ENCODE data around the gene PPP3R1. TPM values are rescaled to one million over a fixed set of nuclear protein-coding genes. Genes with fewer than 3 reads are reported as not detected.

PPP3R1 gene
- total and polyA plus RNA-seq, 2 donors from 2014 or later, result 18.3 to 50.8 TPM

GRCh38 chr2:68214381-68214780 is 38.0 kb downstream of the PPP3R1 start:
- DNase-seq, result no peak
- Histone ChIP-seq H3K4me1 (ENCODE audit: control insufficient read depth in 2 of 3, insufficient read depth in 2 of 3, low read depth in 1 of 3, low read length in 3 of 3) (peaks cover 0 to 2% (median 0%) of the 10 kb centered on the region in 3 donors), H3K4me3 (ENCODE audit: low read length in 3 of 3) (no peak overlapping the region), H3K9me3 (ENCODE audit: control insufficient read depth in 2 of 3, insufficient read depth in 1 of 3, low read length in 3 of 3) (no peaks in the 10 kb centered on the region), H3K27ac (ENCODE audit: low read depth in 2 of 2, low read length in 2 of 2) (no peak overlapping the region), H3K27me3 (ENCODE audit: control insufficient read depth, insufficient read depth, low read length) (no peaks in the 10 kb centered on the region), H3K9ac (ENCODE audit: low read length in 3 of 3) (no peak overlapping the region), H3K36me3 (ENCODE audit: control insufficient read depth in 2 of 3, insufficient read depth in 3 of 3, low read length in 3 of 3) (no peaks in the 10 kb centered on the region)
- TF ChIP-seq, protein P1, sequence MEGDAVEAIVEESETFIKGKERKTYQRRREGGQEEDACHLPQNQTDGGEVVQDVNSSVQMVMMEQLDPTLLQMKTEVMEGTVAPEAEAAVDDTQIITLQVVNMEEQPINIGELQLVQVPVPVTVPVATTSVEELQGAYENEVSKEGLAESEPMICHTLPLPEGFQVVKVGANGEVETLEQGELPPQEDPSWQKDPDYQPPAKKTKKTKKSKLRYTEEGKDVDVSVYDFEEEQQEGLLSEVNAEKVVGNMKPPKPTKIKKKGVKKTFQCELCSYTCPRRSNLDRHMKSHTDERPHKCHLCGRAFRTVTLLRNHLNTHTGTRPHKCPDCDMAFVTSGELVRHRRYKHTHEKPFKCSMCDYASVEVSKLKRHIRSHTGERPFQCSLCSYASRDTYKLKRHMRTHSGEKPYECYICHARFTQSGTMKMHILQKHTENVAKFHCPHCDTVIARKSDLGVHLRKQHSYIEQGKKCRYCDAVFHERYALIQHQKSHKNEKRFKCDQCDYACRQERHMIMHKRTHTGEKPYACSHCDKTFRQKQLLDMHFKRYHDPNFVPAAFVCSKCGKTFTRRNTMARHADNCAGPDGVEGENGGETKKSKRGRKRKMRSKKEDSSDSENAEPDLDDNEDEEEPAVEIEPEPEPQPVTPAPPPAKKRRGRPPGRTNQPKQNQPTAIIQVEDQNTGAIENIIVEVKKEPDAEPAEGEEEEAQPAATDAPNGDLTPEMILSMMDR (IDR thresholded peaks at IDR 0.05; ENCODE audit: borderline replicate concordance, extremely low read depth, insufficient read depth), result no peak
- intact Hi-C loops (cut with DNase I), result no loop called here
- no peak for FAIRE-seq

GRCh38 chr2:68206793-68207192 is 45.5 kb downstream of the PPP3R1 start:
- no peak overlapping the region for H3K9ac ChIP-seq (ENCODE audit: low read length in 3 of 3)
- H3K27ac ChIP-seq (ENCODE audit: low read depth in 2 of 2, low read length in 2 of 2), result no peak overlapping the region
- no peaks in the 10 kb centered on the region for H3K36me3 ChIP-seq (ENCODE audit: control insufficient read depth in 2 of 3, insufficient read depth in 3 of 3, low read length in 3 of 3)
- no peak for FAIRE-seq
- H3K27me3 ChIP-seq (ENCODE audit: control insufficient read depth, insufficient read depth, low read length), result no peaks in the 10 kb centered on the region
- H3K4me3 ChIP-seq (ENCODE audit: low read length in 3 of 3), result no peak overlapping the region
- DNase-seq, result no peak
- intact Hi-C loops (cut with DNase I), result no loop called here
- H3K9me3 ChIP-seq (ENCODE audit: control insufficient read depth in 2 of 3, insufficient read depth in 1 of 3, low read length in 3 of 3), result no peaks in the 10 kb centered on the region
- TF ChIP-seq, protein P1 (IDR thresholded peaks at IDR 0.05; ENCODE audit: borderline replicate concordance, extremely low read depth, insufficient read depth), result no peak
- H3K4me1 ChIP-seq (ENCODE audit: control insufficient read depth in 2 of 3, insufficient read depth in 2 of 3, low read depth in 1 of 3, low read length in 3 of 3), result peaks cover 0 to 3% (median 2%) of the 10 kb centered on the region in 3 donors

- H3K27ac ChIP-seq (ENCODE audit: low read depth in 2 of 2, low read length in 2 of 2), result no peak overlapping the region
- H3K9me3 ChIP-seq (ENCODE audit: control insufficient read depth in 2 of 3, insufficient read depth in 1 of 3, low read length in 3 of 3), result no peaks in the 10 kb centered on the region
- H3K4me3 ChIP-seq (ENCODE audit: low read length in 3 of 3), result no peak overlapping the region
- TF ChIP-seq, protein P1 (IDR thresholded peaks at IDR 0.05; ENCODE audit: borderline replicate concordance, extremely low read depth, insufficient read depth), result no peak
- H3K36me3 ChIP-seq (ENCODE audit: control insufficient read depth in 2 of 3, insufficient read depth in 3 of 3, low read length in 3 of 3), result no peaks in the 10 kb centered on the region
- intact Hi-C loops (cut with DNase I), result no loop called here
- DNase-seq, result no peak
- no peak overlapping the region for H3K9ac ChIP-seq (ENCODE audit: low read length in 3 of 3)
- FAIRE-seq, result no peak
- peaks cover 0 to 3% (median 2%) of the 10 kb centered on the region in 3 donors for H3K4me1 ChIP-seq (ENCODE audit: control insufficient read depth in 2 of 3, insufficient read depth in 2 of 3, low read depth in 1 of 3, low read length in 3 of 3)
- no peaks in the 10 kb centered on the region for H3K27me3 ChIP-seq (ENCODE audit: control insufficient read depth, insufficient read depth, low read length)
Observed at GRCh38 chr2:68203587-68203986, 48.7 kb downstream of the PPP3R1 start.

- H3K27me3 ChIP-seq (ENCODE audit: control insufficient read depth, insufficient read depth, low read length), result no peaks in the 10 kb centered on the region
- intact Hi-C loops (cut with DNase I), result no loop called here
Observed at GRCh38 chr2:68200157-68200787, 52.1 kb downstream of the PPP3R1 start.

More at GRCh38 chr2:68200157-68200787, 52.1 kb downstream of the PPP3R1 start:
- H3K4me1 ChIP-seq (ENCODE audit: control insufficient read depth in 2 of 3, insufficient read depth in 2 of 3, low read depth in 1 of 3, low read length in 3 of 3), result peaks cover 0 to 4% (median 3%) of the 10 kb centered on the region in 3 donors
- no peak for DNase-seq
- no peaks in the 10 kb centered on the region for H3K36me3 ChIP-seq (ENCODE audit: control insufficient read depth in 2 of 3, insufficient read depth in 3 of 3, low read length in 3 of 3)
- no peaks in the 10 kb centered on the region for H3K9me3 ChIP-seq (ENCODE audit: control insufficient read depth in 2 of 3, insufficient read depth in 1 of 3, low read length in 3 of 3)
- TF ChIP-seq, protein P1 (IDR thresholded peaks at IDR 0.05; ENCODE audit: borderline replicate concordance, extremely low read depth, insufficient read depth), result no peak
- no peak overlapping the region for H3K9ac ChIP-seq (ENCODE audit: low read length in 3 of 3)
- H3K27ac ChIP-seq (ENCODE audit: low read depth in 2 of 2, low read length in 2 of 2), result no peak overlapping the region
- H3K4me3 ChIP-seq (ENCODE audit: low read length in 3 of 3), result no peak overlapping the region
- FAIRE-seq, result no peak
